ENCODE measurements around the gene HYPK. TPM values are rescaled to one million over a fixed set of nuclear protein-coding genes. Genes with fewer than 3 reads are reported as not detected.

HYPK gene
- total RNA-seq (2014; rRNA removed; shearing (Covaris generic)) (16.1 and 25.0 TPM in 2 replicates), total RNA-seq (2022) (48.9 and 53.6 TPM in 2 replicates), Bru-seq, nascent RNA (percentile 96 among the genes with signal in this experiment), BruChase-seq, experiment 1, labeled RNA remaining after a 6-hour chase (percentile 93 among the genes with signal in this experiment), BruChase-seq, experiment 2, labeled RNA remaining after a 2-hour chase (percentile 94 among the genes with signal in this experiment)
- long read RNA-seq, full-length matches to known transcripts: 152 of 307 reads
- long read RNA-seq, partial matches to known transcripts: 0 of 307 reads
- long read RNA-seq, other reads (novel, unspliced or antisense): 155 of 307 reads

GRCh38 chr15:43800286-43801141 lies at the start of gene HYPK:
TSS of gene HYPK (plus strand) at chr15:43800599. CDS start at chr15:43800623, 24 bp downstream.
- POLR2A ChIA-PET: interaction anchor here (0.9 to 5.4 kb wide), 10 partner anchors 9 to 30 kb away, joined by 3 to 28 read pairs (median 6); partner anchors contain the start of genes ELL3, MFAP1 and WDR76
- no peak within 1 kb of the TSS; the same call in 1 of the 2 replicates for H2AFZ ChIP-seq (ENCODE audit: low read length)
- intact Hi-C loops (cut with micrococcal nuclease; ENCODE audit: unreplicated experiment): no loop called here
- peak within 1 kb of the TSS; percentile 97 for H3K27ac ChIP-seq (ENCODE audit: low read depth, low read length, poor library complexity, severe bottlenecking)
- H4K20me1 ChIP-seq (ENCODE audit: insufficient read depth, low read length): peaks cover 6% of the 10 kb centered on the region; the same call in 1 of the 2 replicates
- peaks cover 59% of the 10 kb centered on the region for H3K4me1 ChIP-seq (ENCODE audit: insufficient read depth, low read length, poor library complexity, severe bottlenecking)
- CTCF ChIA-PET (ENCODE audit: unreplicated experiment): interaction anchor here (0.9 to 1.7 kb wide), 2 partner anchors 8 to 11 kb away, joined by 4 to 6 read pairs; no protein-coding TSS in a partner anchor
- H3K9me3 ChIP-seq (ENCODE audit: low read length): no peaks in the 10 kb centered on the region
- H3K4me3 ChIP-seq (ENCODE audit: low read depth, low read length, poor library complexity, severe bottlenecking): peak within 1 kb of the TSS; percentile 92
- peaks cover 19% of the 10 kb centered on the region for H3K79me2 ChIP-seq (ENCODE audit: insufficient read depth, low read depth, low read length)
- no peaks in the 10 kb centered on the region for H3K9me2 ChIP-seq (ENCODE audit: insufficient read depth, low read length)
- BruUV-seq (replicated peaks): TSS peak; percentile 30
- H3K36me3 ChIP-seq (ENCODE audit: insufficient read depth, low read length): peaks cover 80% of the 10 kb centered on the region
- TF ChIP-seq CTCF (conservative IDR thresholded peaks at IDR 0.05; ENCODE audit: low read length): no peak
- no peak for TF ChIP-seq EZH2phosphoT487 (IDR thresholded peaks at IDR 0.05; ENCODE audit: borderline replicate concordance, low read depth, low read length)
- DNase-seq (ENCODE audit: low spot score): peak; percentile 93
- H3K4me2 ChIP-seq (ENCODE audit: low read length): peak within 1 kb of the TSS; percentile 83

- Histone ChIP-seq H3K27ac (ENCODE audit: low read depth, low read length, poor library complexity, severe bottlenecking) (no peak overlapping the region), H3K9me2 (ENCODE audit: insufficient read depth, low read length) (no peaks in the 10 kb centered on the region), H3K36me3 (ENCODE audit: insufficient read depth, low read length) (peaks cover 91% of the 10 kb centered on the region), H2AFZ (ENCODE audit: low read length) (no peak overlapping the region), H3K79me2 (ENCODE audit: insufficient read depth, low read depth, low read length) (peaks cover 100% of the 10 kb centered on the region), H3K4me2 (ENCODE audit: low read length) (no peak overlapping the region), H3K4me3 (ENCODE audit: low read depth, low read length, poor library complexity, severe bottlenecking) (no peak overlapping the region), H3K9me3 (ENCODE audit: low read length) (no peaks in the 10 kb centered on the region), H3K4me1 (ENCODE audit: insufficient read depth, low read length, poor library complexity, severe bottlenecking) (peaks cover 46% of the 10 kb centered on the region), H4K20me1 (ENCODE audit: insufficient read depth, low read length) (peaks cover 36% of the 10 kb centered on the region)
- intact Hi-C loops (cut with micrococcal nuclease; ENCODE audit: unreplicated experiment): no loop called here
- TF ChIP-seq EZH2phosphoT487 (IDR thresholded peaks at IDR 0.05; ENCODE audit: borderline replicate concordance, low read depth, low read length) (no peak), CTCF (conservative IDR thresholded peaks at IDR 0.05; ENCODE audit: low read length) (no peak)
- ChIA-PET POLR2A (no interaction called here), CTCF (ENCODE audit: unreplicated experiment) (no interaction called here)
- DNase-seq (ENCODE audit: low spot score): no peak
- no TSS peak for BruUV-seq (replicated peaks)
Observed at GRCh38 chr15:43751885-43752284, 48.5 kb upstream of the HYPK start.

All from OCI-LY7 (cell line).